ENCODE results near the gene ALDH9A1. TPM values are rescaled to one million over a fixed set of nuclear protein-coding genes. Genes with fewer than 3 reads are reported as not detected.

ALDH9A1 gene
- total RNA-seq, 1 experiment from 2014 or later = 108 TPM

DNA sequence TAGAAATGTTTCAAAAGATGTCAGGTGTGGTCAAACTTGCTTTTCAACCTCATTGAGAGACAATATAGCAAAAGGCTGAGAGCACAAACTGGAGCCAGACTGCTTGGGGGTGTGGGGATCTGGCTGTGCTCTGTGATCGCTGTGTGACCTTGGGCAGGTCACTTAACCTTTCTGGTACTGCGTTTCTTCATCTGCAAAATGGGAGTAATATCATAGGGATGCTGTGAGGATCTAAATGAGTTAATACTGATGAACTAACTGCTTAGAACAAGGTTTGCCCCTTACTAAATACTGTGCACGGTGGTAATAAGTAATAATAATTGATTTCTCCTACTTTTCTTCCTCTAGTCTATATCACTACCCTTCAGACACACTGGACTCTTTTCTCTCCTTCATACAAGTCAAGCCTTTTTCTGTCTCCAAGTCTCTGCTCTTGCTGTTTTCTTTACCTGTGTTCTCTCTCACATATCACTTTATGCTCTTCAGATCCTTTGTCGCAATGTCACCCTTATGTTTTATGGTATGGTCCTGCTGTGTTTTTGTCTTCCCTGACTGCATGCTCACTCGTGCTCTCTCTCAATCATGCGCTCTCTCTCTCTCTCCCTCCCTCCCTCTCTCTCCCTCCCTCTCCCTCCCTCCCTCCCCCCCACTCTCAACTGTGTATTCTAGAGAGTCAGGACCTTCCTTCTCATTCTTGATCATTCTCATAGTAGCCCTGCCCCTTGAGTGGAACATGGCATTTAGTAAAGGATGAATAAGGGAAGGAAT lies 64.0 kb downstream of the ALDH9A1 start:
- no peak for DNase-seq (ENCODE audit: low read depth, low spot score)
- in situ Hi-C loops (cut with HindIII; ENCODE audit: low pct_unique_long_range_greater_than_20kb, low sequenced_read_pairs) = no loop called here

DNA sequence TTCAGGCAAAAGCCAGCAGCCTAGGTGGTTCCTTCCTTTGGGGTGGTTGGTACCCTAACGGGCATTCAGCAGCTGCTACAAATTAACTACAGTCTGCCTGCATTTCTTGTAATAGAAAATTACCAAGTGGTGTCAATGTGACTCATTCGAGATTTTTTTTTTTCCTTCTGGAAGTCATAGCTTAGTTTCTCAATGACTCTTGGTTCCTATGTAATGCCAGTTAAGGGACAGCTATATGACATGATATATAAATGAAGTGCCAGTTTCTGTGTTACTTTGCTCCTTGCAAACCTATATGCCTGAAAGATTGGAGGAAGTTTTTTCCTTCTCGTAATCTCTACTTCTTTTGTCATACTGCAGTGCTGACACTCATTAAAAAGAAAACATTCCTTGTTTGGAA lies 64.7 kb downstream of the ALDH9A1 start:
- no peak for DNase-seq (ENCODE audit: low read depth, low spot score)
- in situ Hi-C loops (cut with HindIII; ENCODE audit: low pct_unique_long_range_greater_than_20kb, low sequenced_read_pairs) = no loop called here

DNA sequence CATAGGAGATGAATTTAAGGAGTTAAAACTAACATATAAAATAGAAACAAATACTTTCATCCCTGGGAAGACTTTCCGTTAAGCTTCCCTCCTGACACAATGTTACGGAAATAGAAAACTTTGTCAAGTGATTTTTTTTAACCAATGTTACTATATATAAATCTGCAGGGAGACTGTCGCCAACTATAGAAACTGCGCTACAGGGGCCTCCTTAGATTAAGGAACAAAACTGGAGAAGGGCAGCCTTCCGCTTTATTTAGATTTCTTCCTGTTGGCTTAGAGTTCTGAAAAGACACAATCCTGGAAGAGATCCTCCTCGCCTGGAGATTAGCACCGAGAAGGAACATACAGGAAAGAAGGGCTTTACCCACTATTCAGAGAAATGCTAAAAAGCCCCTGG lies 65.9 kb downstream of the ALDH9A1 start:
- no peak for DNase-seq (ENCODE audit: low read depth, low spot score)
- in situ Hi-C loops (cut with HindIII; ENCODE audit: low pct_unique_long_range_greater_than_20kb, low sequenced_read_pairs) = no loop called here

DNA sequence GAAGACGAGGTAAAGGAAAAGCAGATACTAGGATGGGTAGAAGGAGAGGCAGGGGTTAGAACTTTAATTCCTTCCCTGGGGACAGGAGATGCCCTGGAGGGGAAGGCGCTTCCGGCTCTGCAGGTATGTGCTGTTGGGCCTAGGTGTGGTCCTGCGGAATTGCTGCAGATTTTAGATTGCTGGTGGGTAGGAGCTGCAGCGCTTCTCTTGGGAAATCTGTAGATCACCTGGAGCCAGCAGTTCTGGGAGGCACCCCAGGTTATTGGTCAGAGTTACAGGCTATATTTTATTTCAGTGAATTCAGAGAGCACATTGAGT lies 66.3 kb downstream of the ALDH9A1 start:
- in situ Hi-C loops (cut with HindIII; ENCODE audit: low pct_unique_long_range_greater_than_20kb, low sequenced_read_pairs) = no loop called here
- no peak for DNase-seq (ENCODE audit: low read depth, low spot score)

DNA sequence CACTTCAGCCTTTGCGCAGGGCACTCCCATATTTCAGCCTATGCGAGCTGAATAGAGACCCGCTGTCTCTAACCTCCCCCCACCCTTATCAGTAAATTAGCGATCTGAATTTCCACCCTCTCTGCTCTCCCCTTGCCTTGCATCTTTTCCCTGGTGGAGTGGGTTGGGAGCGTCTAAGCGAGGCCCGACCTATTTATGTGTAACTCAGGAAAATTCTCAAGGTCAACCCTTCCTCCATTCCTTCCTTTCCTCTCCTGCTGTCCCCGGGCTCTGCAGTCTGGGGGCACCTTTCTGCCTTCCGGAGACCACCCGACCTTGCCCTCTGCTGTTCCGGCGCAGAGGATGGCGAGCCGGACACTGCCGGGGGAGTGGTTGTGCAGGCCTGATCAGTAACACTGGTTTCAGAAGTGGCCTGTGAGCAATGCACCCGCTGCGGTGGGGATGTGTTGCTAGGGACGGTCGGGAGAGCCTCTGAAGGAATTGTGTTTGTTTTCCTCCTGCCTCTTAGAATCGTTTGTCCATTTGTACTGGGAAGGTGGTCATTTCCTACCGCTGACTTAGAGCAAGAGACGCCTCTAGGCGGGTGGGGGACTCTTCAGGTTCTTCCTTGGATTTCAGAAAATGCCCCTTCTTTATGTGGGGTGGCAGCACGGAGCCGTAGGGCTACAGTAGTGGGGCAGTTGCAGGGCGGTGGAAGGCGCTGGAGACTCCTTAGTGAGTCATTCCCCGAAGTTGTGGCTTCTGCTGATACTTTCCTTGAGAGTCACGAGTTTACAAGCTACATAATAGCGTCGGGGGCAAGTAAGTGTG lies 66.8 kb downstream of the ALDH9A1 start:
- in situ Hi-C loops (cut with HindIII; ENCODE audit: low pct_unique_long_range_greater_than_20kb, low sequenced_read_pairs) = no loop called here
- peak; percentile 62 for DNase-seq (ENCODE audit: low read depth, low spot score)

DNA sequence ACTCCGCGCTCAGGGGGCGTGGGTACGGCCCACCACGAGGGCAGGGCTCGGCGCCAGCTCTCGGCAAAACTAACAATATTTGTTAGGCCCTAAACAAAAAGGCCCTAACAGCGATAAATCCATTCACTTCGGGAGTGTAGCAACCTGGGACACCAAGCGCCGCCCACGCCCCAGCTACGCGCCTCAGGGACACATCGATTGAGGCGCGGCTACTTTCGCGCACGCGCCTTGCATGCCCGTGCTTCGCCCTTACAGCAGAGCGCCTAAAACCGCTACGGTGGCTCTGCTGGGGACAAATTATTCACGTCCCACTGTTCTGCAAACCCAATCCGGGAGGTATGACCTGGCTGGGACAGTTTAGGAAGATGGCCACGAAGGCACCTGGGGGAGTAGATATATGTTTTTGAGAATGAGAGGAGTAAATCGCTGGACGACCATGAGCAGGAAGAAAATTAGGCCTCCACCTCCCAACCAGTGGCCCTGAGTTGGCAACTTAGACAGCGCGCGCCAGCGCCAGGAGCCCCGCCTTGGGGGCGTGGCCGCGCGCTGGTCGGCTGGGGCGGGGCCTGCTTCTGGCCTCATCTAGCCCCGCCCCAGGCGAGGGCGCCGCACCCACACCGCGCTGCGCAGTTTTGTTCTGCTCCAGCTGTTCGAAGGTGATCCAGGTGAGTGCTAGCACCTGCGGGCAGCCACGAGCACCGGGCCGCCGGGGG lies 67.6 kb downstream of the ALDH9A1 start, which contains the start of gene MGST3:
MGST3 (plus strand) TSS at position 606 of the 713 bp plus-strand sequence. CDS start 18,614 bp downstream, outside the sequence.
- peak; percentile 95 for DNase-seq (ENCODE audit: low read depth, low spot score)
- in situ Hi-C loops (cut with HindIII; ENCODE audit: low pct_unique_long_range_greater_than_20kb, low sequenced_read_pairs) = no loop called here

DNA sequence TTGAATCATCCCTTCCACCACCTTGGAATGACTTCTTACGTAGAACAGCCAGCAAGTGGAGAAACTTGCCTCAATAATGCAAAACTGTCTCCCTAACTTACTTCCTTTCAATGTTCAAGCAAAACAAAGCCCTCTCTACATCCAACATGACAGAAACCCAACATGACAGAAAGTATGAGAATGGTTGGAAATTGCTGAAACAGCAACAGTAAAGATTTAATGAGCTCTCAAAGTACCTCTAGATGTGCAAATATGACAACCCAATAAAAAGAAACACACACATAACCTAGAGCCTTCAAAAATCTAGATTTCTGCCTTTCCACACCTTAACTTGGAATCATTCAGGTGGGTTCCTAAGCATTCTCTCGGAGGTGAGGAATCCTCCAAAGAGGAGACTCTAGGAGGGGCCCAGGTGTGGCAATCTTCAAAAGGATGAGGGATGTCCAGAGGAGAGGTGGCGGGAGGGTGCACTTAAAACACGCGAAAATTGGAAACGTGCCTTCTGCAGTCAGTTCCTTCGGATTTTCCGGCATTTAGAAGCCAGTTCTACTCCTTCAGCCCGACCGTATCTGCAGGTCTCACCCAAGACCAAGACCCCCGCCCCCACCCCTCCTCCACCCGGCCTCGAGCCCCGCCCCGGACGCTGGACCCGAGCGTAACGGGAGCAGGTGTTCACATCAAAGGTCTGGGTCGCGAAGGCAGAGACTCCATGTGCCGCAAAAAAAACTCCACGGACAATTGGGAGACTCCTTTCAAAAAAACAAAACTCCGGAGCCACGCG lies 68.3 kb downstream of the ALDH9A1 start:
- no peak for DNase-seq (ENCODE audit: low read depth, low spot score)
- in situ Hi-C loops (cut with HindIII; ENCODE audit: low pct_unique_long_range_greater_than_20kb, low sequenced_read_pairs) = no loop called here

DNA sequence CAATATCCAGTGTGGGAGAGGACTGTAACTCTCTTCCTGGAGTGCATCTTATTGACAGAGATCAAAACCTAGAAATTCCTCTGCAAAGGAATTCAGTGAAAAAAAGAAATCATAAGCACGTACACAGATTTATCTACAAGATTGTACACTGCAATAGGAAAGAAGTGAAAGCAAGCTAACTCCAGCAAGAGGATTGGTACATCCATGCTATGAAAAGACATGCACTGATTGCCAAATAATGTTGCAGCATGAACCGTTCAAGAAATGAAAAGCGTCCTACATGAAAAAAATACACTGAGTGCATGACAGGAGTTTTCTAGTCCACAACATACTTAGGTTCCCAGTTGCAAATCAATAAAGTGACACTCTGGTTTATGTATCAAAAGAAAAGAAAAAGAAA lies 69.2 kb downstream of the ALDH9A1 start:
- no peak for DNase-seq (ENCODE audit: low read depth, low spot score)
- in situ Hi-C loops (cut with HindIII; ENCODE audit: low pct_unique_long_range_greater_than_20kb, low sequenced_read_pairs) = no loop called here

DNA sequence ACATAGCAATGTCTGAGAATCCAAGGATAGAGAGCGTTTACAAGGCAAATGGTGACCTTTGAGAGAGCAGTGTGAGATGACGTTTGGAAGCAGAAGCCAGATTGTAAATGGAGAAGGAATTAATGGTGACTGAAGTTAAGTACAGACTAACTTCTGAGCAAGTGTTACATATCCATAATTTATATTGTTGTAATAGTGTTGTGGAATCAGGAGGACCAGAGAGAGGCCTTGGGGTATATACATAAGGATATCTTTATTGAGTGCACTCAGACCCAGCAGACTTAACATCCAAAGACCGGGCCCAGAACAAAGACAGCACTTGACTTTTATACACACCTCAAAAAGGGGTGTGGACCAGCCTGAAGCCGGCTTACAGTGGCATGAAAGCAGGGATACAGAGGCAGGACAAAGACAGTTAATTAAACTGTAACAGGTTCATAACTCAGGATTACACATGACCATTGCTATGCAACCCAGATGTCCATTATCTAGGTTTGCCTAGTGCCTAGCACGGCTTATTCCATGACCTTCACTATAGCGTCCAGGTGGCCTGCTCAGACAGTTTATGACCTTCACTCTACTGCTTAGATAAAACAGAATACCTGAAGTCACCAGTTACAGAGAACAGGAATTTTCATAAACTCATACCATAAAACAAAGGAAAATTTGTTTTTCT lies 70.1 kb downstream of the ALDH9A1 start:
- no peak for DNase-seq (ENCODE audit: low read depth, low spot score)
- in situ Hi-C loops (cut with HindIII; ENCODE audit: low pct_unique_long_range_greater_than_20kb, low sequenced_read_pairs) = no loop called here

DNA sequence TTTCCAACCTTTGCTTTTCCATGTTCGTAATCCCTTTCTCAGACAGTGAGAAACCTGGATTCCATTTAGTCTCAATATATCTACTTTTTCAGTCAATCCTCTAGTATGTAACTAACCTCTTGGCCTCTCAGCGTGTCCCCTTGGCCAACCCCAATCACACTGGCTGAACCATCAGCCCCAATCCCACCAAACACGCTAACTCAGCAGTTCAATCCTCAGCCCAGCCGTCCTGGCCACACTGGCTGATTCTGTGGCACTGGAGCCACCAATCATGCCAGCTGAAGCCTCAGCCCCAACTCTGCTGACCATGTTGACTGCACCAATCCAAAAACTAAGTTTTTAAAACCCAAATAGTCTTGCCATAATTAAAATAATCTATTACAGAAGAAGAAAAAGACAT lies 73.9 kb downstream of the ALDH9A1 start:
- in situ Hi-C loops (cut with HindIII; ENCODE audit: low pct_unique_long_range_greater_than_20kb, low sequenced_read_pairs) = no loop called here
- no peak for DNase-seq (ENCODE audit: low read depth, low spot score)

DNA sequence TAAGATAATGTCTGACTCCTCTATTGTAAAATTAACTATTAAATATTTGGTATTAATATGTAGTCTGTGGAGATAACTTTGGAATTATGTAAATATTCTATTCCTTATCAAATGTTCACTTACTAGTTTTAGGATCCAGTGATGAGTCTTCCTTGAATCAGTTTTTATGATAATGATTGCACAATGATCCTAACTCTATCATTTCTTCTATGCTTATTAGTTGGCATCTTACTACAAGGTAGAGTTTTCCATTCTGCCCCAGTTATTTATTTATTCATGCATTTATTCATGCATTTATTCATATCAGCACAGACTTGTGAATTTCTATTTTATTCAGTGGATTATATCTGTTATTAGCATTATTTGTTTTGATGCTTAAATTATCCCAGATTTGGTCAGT lies 74.7 kb downstream of the ALDH9A1 start:
- no peak for DNase-seq (ENCODE audit: low read depth, low spot score)
- in situ Hi-C loops (cut with HindIII; ENCODE audit: low pct_unique_long_range_greater_than_20kb, low sequenced_read_pairs) = no loop called here

DNA sequence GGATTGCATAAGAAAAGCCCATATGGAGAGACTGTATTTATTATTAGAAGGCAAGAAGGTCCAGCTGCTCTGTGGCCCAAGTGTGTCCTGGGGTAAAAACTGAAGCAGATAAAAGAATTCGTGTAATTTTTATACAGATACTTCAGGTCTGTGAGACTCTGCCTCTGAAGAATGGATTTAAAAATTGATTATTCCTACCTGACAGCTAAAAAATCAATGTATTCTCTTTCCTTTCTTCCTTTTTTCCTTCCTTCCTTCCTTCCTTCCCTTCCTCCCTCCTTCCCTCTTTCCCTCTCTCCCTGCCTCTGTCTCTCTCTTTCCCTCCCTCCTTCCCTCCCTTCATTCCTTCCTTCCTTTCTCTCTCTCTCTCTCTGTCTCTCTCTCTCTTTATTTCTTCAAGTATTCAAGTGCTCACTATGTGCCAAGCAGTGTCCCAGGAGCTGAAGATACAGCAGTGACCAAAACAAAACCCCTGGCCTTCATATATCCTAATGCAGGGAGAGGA lies 78.7 kb downstream of the ALDH9A1 start:
- in situ Hi-C loops (cut with HindIII; ENCODE audit: low pct_unique_long_range_greater_than_20kb, low sequenced_read_pairs) = no loop called here
- no peak for DNase-seq (ENCODE audit: low read depth, low spot score)

DNA sequence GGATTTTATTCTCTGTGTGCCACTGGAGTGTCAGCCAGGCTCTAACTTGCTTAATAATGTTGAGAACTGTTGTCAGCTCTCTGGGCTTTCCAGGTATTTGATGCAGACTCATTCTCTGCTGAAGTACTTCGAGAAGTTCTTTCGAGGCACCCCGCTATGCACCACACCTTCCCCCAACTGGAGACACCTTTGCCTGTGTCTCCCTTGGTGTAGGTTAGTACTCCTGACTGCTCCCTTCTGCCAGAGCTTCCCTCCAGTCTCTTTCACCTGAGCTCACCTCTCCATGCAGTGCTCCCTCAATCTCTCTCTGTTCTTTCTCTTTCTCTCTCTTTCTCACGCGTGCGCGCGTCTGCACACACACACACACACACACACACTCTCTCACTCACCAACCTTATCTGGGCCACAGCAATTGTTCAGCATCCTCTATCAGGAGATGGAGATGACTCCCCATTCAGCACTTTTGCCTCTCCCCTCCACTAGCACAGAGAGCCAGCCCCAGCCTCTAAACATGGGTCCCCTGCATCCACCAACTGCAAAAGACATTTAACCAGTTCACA lies 81.3 kb downstream of the ALDH9A1 start:
- in situ Hi-C loops (cut with HindIII; ENCODE audit: low pct_unique_long_range_greater_than_20kb, low sequenced_read_pairs) = no loop called here

DNA sequence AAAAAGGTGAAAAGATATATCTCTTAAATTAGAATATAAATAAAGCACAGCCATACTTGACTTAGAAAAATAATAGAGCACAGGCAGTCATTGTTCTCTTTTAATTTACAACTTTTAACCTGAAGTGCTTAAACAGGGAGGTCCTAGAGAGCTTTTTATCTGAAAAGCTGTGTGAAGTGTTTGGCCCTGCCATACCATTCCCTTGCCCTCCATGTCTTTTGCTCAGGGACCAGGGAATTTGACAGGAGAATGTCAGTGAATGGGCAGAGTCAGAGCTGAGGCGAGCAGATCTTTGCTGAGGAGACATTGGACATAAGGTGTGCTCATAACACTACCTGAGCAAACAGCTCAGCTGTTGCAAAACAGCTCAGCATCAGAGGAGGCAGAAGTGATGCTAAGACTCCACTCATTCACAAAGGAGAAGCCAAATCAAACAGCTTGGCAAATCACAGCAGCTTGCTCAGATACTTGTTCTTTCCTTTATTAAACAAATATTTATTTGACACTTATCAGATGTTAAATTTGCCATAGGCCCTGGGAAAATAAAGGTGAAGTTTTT lies 82.2 kb downstream of the ALDH9A1 start:
- in situ Hi-C loops (cut with HindIII; ENCODE audit: low pct_unique_long_range_greater_than_20kb, low sequenced_read_pairs) = no loop called here
- no peak for DNase-seq (ENCODE audit: low read depth, low spot score)

More for the DNA sequence above, 81.3 kb downstream of the ALDH9A1 start:
- no peak for DNase-seq (ENCODE audit: low read depth, low spot score)

All from SK-MEL-5 (cell line).